Heart left ventricle (tissue), 13 donors: ENCODE data around the gene MBD3L2.
"Not testable (repeated sequence)": the region's sequence is repeated elsewhere in the genome, so short reads cannot be mapped to it uniquely, and the experiment has no call there.

Experiments
- POLR2A ChIP-seq, 2 donors: fragments of 450-650 bp; IDR thresholded peaks; one replicate each; pipeline ENCODE4 v1.6.1; 2017; ENCODE audit warnings: antibody characterized with exemption in 2 of 2, mild to moderate bottlenecking in 2 of 2, moderate library complexity in 2 of 2
- TF ChIP-seq, protein P1 (sequence below), 12 donors: fragments of 200-600 bp; sonication (generic) in 4 of 12; IDR thresholded peaks; one replicate each; pipeline versions ENCODE4 v1.5.0 to v1.8.0; 2018 to 2022; ENCODE audit warnings: antibody characterized with exemption in 12 of 12, mild to moderate bottlenecking in 5 of 12
- donor health status: ischemic (EF 13 %, LVEDD 7.1; RV severe dilation, severe dysfunction).
- donor health status: DM: no; HTN: yes; CAD: no.
- donor health status: DM: no; HTN: no; CAD: no.
- donor health status: ischemic (EF 25% LVEDD 6.9; RV normal size, moderate dysfunction).
- donor health status: ischemic (EF 25% LVEDD 5.7; RV mildly dilated, moderate dysfunction).
- donor health status: ischemic (EF 35%, LVEDD 5.7; RV mildly dilated, moderate dysfunction).
- donor health status: nonischemic (EF 11% LVEDD 7.7; RV severe dilation, severe dysfunction).
- donor health status: DM: yes; HTN: yes; CAD: no.
- donor health status: PGD.
- donor health status: ischemic (EF 29% LVEDD 5.4; RV normal size, mild dysfunction).
- donor health status: nonischemic (EF 23%, LVEDD 6.1; RV moderate dilation, normal function).

DNA sequence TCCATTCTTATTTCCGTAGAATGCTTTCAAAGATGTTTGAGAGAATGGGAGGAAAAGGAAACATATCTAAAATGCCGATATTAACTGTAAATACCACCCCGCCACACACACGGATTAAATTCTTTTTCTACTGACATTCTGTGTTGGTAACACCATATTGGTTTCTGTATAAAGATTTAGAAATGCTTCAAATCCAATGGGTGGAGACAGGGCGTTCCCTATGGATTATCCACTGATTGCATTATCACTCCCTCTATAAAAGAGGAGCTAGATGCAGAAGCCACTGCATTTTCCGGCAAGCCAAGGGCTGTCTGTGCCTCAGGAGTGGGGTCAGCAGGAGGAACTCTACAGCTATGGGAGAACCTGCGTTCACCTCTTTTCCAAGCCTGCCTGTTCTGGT, at the start of gene MBD3L2:
- TF ChIP-seq, protein P1, sequence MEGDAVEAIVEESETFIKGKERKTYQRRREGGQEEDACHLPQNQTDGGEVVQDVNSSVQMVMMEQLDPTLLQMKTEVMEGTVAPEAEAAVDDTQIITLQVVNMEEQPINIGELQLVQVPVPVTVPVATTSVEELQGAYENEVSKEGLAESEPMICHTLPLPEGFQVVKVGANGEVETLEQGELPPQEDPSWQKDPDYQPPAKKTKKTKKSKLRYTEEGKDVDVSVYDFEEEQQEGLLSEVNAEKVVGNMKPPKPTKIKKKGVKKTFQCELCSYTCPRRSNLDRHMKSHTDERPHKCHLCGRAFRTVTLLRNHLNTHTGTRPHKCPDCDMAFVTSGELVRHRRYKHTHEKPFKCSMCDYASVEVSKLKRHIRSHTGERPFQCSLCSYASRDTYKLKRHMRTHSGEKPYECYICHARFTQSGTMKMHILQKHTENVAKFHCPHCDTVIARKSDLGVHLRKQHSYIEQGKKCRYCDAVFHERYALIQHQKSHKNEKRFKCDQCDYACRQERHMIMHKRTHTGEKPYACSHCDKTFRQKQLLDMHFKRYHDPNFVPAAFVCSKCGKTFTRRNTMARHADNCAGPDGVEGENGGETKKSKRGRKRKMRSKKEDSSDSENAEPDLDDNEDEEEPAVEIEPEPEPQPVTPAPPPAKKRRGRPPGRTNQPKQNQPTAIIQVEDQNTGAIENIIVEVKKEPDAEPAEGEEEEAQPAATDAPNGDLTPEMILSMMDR (IDR thresholded peaks at IDR 0.05) = not testable (repeated sequence)
- not testable (repeated sequence) for TF ChIP-seq POLR2A (IDR thresholded peaks at IDR 0.05)
